ENCODE measurements around the gene ANKRD55.
"Not testable (repeated sequence)": the region's sequence is repeated elsewhere in the genome, so short reads cannot be mapped to it uniquely, and the experiment has no call there.

Gene ANKRD55

GRCh38 chr5:56143373-56143714, 89.8 kb downstream of the ANKRD55 start:
- DNase-seq: no peak

GRCh38 chr5:56142614-56143372, 90.3 kb downstream of the ANKRD55 start:
- no peak for DNase-seq

DNA sequence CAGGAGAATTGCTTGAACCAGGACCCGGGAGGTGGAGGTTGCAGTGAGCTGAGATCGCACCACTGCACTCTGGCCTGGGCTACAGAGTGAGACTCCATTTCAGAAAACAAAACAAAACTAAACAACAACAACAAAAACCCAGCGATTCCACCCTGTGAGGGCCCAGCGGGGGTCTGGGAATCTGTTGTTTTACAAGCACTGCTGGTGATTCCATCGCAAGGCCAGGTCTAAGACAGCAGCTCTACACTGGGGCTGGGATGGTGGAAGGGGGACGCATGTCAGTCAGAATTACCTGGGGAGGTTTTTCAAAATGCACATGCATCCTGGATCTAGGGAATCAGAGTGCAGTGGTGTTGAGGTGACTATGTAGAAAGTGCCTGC, 90.9 kb downstream of the ANKRD55 start:
- DNase-seq: no peak

DNA sequence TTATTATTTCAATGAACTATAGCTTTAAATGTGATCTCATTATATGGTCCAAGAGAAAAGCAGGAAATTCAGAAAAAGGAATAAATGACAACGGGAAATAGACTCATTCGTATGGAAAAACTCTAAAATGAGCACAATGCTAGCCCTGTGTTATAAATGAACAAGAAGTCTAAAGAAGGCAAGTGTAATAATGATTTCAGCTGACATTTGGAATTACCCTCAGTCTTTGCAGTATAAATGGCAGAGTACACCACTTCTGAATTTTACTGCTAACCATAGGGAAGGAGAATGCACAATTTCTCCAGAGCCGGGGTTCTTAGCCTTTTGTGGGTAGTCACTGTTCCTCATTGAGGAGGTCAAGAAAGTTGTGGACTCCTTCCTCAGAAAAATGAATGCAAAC, 93.1 kb downstream of the ANKRD55 start:
- peak; percentile 65 to 71 for DNase-seq

- DNase-seq: no peak
These were observed 102.5 kb downstream of the ANKRD55 start for GRCh38 chr5:56130664-56131063.

DNA sequence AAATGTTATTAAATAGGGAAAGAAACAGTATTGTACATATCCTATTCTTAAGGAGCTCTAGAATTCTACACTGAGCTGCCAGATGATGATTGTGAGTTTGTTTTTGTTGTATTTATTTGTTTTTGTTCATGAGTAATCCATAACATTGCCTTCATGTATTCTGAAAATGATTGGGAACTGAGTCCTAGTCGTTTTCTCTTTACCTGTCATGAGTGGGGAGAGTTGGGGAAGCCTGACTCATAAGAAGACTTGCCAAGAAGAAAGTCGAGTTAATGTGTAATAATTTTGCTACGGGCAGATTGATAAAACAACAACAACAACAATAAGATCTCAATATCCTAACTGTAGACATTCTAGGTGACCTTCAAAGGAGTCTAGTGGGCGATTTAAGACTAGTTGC, 103.8 kb downstream of the ANKRD55 start:
- no peak for DNase-seq

GRCh38 chr5:56128113-56128512, 105.0 kb downstream of the ANKRD55 start:
- no peak for DNase-seq

DNA sequence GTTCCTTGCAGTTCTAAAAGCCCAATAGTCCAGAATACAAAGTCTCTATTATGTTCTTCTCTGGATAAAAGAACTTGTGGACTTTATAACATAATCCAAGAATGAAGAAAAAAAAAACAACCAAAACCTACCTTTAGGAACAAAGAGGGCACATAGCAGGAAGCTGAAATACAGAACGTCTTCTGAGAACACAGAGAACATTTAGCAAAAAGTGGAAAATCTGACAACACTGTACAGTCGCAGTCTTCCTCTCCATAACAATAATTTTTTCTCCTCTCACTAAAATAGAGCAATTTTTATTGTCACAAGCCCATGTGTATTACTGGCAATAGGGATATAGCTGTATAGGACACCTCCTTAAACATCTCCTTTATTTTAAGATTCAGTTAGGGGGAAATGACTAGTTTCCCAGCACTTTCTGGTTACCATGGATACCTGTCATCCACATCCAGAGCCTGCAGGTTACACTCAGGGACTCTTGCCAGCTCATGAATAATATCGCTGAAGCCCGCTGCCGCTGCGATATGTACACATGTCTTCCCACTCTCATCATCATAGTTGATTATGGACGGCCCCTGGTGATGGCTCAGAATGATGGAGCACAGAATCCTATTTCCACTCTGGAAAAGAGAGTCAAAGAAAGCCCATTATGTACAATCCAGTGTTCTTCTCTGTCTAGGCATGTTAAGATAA, 106.5 kb downstream of the ANKRD55 start:
- DNase-seq: no peak

GRCh38 chr5:56123531-56124243, 109.4 kb downstream of the ANKRD55 start:
- DNase-seq: peak; percentile 57 to 74

GRCh38 chr5:56122360-56122985, 110.7 kb downstream of the ANKRD55 start:
- not testable (repeated sequence) for DNase-seq

- DNase-seq: no peak
These were observed 114.1 kb downstream of the ANKRD55 start for GRCh38 chr5:56119050-56119449.

DNA sequence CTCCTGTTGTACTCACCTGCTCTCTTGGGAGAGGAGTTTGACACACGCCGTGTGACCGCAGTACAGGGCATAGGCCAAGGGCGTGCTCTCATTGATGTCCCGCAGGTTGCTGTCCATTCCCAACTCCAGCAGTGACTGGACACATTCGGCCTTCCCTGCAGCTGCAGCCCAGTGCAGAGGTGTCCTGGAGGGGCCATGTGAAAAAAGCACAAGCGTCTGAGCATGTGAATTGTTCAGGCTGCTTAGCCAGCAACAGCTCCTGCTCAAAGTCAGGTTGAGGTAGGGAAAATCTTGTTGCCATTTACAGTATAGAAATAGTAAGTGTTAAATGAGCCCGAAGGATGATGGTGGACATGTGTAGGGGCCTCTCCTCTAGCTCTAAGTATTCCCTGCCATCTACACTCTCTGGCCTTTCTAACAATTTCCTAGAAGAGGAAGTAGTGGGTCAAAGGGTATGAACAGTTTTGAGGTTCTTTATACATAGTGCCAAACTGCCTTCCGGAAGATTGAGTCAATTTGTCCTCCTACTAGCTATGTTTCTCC, 116.5 kb downstream of the ANKRD55 start:
- DNase-seq: peak; percentile 58 to 72

GRCh38 chr5:56115589-56115988, 117.5 kb downstream of the ANKRD55 start:
- DNase-seq: no peak

- DNase-seq: peak in 1 of 2 donors; percentile 9
These were observed 120.5 kb downstream of the ANKRD55 start for GRCh38 chr5:56112526-56113121.

GRCh38 chr5:56111404-56111781, 121.7 kb downstream of the ANKRD55 start:
- DNase-seq: no peak

DNA sequence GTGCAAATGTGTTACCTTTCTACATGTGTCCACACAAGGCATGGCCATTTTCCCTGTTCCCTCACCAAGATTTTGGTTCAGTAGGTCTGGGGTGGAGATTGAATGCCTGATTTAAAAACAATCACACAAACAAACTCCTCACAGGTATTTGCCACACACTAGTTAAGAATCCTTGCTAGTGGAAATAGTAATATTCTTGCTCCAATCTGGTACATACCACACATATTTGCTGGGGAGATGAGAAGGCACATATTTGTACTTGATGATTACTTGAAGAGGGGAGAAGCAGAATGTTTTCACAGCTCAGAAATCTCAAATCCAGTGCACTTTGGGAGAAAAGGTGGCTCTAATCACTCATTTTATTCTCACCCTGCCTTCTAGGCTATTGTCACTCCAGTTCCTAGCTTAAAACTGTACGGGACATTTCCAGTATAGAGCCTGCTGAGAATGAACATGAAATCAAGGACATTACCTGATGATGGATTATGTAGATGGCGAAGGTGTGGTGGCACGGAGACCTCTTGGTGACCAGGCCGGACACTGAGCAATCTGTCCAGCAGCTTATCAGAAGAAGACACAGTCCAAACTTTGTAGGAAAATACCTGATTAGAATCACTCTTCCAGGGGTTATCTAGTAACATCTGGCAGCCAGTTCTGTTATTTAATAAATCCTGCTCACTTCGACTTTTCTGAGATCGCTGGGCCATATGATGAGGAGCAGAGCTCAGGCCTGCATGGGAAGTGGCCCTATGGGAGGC, 122.3 kb downstream of the ANKRD55 start:
- DNase-seq: no peak

DNA sequence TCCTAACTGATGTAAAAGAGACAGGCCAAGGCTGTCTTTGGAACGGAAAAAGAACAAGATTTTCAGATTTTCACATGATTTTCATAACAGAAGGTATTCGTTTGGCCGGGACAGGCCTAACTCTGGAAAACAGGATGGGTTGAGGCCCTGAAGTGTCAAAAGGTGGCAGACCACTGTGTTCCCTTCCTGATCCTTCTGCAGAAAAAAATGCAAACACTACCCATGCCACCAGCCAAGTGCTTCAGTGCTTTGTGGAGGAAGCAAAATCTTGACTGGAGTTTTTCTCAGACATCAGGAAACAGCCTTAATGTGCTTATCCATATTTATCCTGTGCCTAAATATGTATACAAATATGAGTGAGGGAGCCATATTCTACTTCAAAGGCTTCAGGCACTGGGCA, 124.9 kb downstream of the ANKRD55 start:
- DNase-seq: no peak

GRCh38 chr5:56106837-56107236, 126.3 kb downstream of the ANKRD55 start:
- DNase-seq: no peak

DNA sequence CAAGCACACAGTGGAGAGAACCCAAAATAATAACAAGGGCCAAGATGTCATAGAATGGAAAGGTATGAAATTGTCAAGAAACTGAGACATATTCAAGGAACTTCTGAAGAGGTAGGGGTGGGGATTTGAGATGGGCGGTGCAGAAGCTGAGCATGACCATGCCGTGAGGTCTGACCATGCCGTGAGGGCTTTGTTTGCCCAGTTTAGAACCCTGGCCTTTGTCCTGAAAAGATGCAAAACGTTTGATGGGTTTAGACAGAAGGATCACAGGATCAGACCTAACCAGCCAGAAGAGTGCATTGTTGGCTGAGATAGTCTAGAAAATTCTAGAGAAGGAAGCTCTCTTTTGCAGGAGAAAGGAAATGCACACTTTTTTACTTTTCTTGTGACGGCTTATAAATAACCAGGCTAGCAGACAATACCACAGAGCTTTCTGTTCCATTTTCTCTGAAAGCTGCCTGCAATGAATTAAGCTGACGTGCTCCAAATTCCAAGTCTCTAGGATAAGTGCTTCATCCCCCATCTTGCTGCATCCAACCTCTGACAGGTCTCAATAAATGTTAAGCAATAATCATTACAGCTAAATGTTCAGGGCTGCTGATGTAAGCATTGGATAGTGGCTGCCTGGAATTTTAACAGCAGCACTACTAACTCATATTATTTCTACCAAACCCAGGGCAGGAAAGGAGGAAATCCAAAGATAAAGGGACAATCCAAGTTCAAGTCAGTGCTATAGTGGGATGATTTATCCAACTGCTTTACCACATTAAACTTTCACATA, 127.4 kb downstream of the ANKRD55 start:
- no peak for DNase-seq

- no peak for DNase-seq
These were observed 130.2 kb downstream of the ANKRD55 start for GRCh38 chr5:56102889-56103288.

DNA sequence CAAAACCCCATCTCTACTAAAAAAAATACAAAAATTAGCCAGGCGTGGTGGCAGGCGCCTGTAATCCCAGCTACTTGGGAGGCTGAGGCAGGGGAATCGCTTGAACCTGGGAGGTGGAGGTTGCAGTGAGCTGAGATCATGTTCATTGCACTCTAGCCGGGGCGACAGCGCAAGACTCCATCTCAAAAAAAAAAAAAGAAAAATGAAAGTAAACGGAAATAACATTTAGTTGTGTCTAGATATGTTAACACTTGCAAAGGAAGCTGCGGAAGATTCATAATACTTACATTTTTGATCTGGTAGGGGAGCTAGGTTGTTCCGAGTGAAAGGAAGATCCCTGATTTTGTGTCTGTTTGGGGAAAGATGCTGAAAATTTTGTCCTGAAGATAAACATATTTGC, 130.9 kb downstream of the ANKRD55 start:
- not testable (repeated sequence) for DNase-seq

All from inflammatory macrophage (primary cell).